Superior temporal gyrus (tissue), 1 donor: Measurements from ENCODE around the gene CRLF3.
A peak's percentile ranks its signal among the peaks of the same experiment; 100 is the strongest.
"Not testable (repeated sequence)": the region's sequence is repeated elsewhere in the genome, so short reads cannot be mapped to it uniquely, and the experiment has no call there.

ENCODE experiments used
- DNase-seq: peaks from one replicate; pipeline ENCODE4 v3.0.0-alpha.2; 2016; ENCODE audit errors: extremely low spot score

The CRLF3 gene, protein sequence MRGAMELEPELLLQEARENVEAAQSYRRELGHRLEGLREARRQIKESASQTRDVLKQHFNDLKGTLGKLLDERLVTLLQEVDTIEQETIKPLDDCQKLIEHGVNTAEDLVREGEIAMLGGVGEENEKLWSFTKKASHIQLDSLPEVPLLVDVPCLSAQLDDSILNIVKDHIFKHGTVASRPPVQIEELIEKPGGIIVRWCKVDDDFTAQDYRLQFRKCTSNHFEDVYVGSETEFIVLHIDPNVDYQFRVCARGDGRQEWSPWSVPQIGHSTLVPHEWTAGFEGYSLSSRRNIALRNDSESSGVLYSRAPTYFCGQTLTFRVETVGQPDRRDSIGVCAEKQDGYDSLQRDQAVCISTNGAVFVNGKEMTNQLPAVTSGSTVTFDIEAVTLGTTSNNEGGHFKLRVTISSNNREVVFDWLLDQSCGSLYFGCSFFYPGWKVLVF

DNA sequence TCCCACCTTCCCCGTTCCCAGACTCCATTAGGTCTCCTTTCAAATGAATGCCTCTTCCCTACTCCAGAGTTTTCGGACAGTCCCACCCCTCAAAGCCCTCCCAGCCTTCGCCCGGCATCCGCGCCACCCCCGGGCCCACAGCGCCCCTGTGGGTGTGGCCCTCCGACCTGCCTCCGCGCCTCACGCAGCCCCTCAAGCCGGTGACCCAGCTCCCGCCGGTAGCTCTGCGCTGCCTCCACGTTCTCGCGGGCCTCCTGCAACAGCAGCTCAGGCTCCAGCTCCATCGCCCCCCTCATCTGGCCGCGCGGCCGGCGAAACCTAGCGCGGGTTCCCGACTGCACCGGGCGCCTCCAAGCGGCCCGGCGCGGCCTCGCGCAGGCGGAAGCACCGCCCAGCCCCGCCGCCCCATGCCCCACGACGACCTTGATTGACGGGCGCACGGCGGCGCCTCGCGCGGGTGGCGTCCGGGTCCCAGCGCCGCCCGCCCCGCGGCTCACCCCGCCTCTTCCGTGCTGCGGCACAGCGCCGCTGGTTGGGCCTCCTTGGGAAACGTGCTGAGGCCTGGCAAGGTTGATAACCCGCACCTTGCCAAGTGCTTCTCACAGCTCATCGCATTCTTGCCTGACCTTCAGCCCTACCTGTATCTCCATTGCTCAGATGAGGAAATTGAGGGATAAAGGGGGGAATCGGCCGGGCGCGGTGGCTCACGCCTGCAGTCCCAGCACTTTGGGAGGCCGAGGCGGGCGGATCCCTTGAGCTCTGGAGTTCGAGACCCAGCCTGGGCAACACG is at the start of gene CRLF3:
TSS of gene CRLF3 (minus strand) at position 337 of the 790 bp plus-strand sequence. CDS start at position 296, 41 bp downstream.
- DNase-seq, result peak; percentile 86

DNA sequence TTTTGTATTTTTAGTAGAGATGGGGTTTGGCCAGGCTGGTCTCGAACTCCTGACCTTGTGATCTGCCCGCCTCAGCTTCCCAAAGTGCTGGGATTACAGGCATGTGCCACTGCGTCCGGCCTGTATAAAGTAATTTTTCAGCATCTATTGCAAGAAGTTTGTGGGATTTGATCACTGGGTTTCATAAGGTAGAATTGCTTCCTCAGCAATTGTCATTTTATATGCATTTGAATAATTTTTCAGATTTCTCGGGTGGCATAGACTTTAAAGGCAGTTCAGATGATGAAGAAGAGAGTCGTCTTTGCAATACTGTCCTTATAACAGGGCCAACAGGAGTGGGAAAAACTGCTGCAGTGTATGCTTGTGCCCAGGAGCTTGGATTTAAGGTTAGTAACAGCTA is 44.5 kb upstream of the CRLF3 start:
- no peak for DNase-seq

DNA sequence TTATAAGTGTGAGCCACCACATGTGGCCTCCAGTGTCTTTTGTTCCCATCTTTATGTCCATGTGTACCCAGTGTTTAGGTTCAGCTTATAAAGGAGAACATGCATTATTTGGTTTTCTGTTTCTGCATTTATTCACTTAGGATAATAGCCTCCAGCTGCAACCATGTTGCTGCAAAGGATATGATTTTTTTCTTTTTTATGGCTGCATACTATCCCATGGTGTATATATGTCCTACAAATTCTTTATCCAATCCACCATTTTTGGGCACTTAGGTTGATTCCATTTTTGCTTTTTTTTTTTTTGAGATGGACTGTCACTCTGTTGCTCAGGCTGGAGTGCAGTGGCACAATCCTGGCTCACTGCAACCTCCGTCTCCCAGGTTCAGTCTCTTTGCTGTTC is 40.1 kb upstream of the CRLF3 start:
- DNase-seq, result no peak

DNA sequence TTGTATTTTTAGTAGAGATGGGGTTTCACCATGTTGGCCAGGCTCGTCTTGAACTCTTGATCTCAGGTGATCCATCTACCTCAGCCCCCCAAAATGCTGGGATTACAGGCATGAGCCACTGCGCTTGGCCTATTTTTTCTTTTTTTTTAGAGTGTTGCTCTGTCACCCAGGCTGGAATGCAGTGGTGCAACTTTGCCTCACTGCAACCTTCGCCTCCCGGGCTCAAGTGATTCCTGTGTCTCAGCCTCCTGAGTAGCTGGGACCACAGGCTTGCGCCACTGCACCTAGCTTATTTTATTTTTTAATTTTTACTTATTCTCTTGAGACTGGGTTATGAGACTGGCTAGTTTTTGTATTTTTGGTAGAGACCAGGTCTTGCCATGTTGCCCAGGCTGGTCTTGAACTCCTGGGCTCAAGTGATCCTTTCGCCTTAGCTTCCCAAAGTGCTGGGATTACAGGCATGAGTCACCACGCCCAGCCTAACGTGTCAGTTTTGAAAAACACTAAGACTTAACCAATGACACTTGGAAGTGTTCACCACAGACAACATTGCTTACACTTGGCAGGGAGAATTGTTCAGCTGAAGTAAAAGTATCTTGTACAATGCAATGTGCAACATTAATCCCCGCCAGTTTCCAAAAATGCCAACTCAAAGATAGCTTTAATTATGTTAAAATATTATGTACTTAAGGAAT is 34.2 kb upstream of the CRLF3 start:
- DNase-seq, result no peak

DNA sequence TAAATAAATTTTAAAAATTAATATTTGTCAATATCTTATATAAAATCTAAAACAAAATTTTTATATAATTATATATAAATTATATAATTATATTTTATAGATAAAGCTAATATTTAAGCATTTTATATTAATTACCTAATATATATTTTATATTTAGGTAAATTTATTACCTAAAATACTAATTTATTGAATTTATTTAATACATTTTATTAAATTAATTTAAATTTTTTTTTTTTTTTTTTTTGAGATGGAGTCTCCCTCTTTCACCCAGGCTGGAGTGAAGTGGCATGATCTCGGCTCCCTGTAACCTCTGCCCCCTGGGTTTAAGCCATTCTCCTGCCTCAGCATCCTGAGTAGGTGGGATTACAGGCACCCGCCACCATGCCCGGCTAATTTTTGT is 29.7 kb upstream of the CRLF3 start:
- DNase-seq, result no peak

DNA sequence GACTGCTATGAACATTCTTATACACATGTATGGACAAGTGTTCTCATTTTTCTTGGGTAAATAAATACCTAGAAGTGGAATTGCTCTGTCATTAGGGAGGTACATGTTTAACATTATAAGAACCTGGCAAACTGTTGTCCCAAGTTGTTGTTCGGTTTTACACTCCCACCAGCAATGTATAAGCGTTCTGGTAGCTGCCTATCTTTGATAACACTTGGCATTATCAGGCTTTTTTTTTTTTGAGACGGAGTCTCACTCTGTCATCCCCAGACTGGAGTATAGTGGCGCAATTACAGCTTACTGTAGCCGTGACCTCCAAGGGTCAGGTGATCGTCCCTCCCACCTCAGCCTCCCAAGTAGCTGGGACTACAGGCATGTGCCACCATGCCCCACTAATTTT is 23.5 kb upstream of the CRLF3 start:
- DNase-seq, result no peak

DNA sequence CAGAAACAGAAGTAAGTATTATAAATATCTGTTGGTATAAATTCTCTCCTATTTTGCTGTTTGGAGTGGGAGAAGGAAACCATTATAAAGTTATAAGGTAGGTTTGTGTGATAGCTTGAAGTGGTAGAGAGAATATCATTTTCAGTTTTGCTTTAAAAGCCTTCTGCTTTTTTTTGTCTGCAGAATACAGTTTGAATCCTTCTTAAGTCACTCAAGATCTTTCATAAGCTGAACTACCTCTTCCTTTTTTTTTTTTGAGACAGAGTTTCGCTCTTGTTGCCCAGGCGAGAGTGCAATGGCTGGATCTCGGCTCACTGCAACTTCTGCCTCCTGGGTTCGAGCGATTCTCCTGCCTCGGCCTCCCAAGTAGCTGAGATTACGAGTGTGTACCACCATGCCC is 16.3 kb upstream of the CRLF3 start:
- no peak for DNase-seq

DNA sequence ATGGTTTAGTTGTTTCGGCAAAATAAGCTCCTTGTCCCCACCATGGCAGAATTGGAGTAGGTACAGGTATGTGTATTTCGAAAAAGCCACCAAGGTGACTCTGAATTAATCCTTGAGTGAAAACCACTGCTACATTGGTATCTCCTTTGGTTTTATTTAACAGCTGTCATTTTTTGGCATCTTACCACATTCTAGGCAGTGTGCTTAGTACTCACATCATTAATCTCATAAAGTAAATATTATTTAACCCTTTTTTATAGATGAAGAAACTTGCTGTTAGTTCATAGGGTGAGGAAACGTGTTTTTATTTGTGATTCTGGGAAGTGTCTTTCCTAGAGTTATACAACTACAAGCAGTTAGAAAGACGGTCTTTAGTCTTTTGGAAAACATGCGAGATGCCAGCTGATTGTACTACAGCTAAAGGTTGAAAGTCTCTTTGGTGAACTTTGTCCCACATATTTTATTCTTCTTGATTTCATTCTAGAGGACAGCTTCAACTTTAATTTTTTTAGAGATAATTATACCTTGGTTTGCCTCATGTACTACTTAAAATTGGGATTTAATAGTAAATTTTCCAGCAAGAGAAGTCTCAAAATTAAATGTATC is 13.8 kb upstream of the CRLF3 start:
- no peak for DNase-seq

DNA sequence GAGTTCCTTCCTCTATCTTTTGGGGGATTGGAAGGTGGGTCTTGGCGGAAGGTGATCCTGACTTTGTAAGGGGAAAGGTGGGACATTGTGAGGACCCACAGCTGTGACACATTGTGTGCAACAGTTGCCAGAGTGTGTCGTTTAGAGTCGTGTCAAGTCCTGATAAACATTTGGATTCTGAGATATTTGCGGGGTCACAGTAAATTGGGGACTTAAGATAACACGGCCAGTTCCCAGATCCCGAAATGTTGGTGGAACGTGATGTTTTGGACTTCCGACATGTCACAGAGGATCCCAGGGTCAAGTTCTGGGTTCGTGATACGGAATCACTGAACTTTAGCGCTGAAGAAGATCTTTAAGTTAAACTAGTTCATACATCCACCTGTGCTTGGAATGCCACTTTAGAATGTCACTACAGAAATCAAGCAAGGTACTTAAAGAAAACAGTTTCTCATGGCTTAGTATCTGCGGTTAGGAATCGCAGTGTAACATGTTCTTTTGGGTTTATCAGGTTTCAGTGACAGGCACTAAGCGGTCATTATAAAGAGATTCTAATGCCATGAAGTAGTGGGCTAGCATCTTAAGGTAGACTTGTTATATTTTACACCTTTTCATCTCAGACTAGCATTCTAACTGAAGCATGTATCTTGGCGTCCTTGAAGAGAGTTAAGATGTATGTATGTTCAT is 8.1 kb upstream of the CRLF3 start:
- DNase-seq, result no peak

DNA sequence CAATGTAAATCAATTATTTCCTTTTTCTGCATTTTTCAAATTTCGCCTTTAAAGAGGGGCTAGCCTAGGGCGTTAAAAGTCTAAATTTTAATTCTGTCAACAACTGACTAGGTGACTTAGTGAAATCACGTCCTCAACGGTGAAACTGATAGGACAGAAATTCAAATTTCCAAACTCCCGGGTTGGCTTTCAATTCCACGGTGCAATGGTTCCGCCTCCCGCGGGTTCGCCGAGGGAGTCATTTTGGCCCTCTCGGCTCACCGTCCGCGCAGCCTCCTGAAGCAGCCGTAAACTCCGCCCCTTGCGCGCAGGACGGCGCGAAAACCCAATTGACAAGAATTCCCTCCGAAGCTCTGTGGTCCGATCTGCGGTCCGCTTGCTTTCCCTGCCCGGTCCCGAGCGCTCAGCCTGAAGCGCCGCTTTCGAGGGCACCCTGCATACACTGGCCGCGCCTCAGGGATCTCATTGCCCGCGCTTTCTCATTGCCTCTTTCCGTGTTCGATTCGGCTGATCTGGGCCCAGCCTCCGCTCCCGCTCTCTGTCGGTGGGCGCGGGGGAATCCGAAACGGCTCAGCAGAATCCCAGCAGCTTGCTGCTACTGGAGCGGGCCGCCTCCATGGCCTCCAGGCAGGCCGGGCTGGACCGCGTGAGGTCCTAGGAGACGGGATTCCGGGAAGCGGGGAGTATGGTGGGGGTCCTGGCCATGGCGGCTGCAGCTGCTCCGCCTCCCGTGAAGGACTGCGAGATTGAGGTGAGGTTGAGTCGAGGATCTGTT is 7.4 kb upstream of the CRLF3 start, which contains the start of gene ATAD5:
TSS of gene ATAD5 (plus strand) at position 304 of the 775 bp plus-strand sequence. CDS start at position 686, 382 bp downstream.
- DNase-seq, result peak; percentile 96

DNA sequence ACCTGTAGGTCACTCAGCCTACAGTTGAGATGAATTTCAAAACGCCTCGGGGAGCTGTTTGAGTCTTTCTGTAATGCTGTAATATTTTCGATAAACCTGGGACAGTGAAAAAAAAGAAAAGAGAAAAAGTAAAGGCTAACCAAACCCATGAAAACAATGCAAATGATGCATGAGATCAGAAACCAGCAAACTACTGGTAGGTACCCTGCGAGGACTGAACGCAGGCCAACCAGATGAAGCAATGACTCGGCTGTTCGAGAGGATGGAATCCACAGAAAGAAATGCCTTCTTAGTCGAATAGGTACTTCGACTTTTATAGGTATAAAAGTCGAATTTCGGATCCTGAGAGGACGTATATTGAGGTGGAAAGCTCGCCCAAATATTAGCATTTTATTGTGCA is 6.8 kb upstream of the CRLF3 start:
- no peak for DNase-seq

DNA sequence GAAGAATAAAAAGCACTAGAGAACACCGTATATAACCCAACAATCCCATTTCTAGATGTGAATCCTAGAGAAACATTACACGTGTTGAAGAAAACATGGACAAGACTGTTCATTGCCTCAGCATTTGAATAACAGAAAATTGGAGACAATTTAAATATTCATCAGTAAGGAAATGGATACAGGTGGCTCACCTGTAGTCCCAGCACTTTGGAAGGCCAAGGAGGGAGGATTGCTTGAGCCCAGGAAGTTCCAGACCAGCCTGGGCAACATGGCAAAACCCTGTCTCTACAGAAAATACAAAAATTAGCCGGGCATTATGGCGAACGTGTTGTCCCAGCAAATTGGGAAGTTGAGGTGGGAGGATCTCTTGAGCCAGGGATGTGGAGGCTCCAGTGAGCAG is 4.5 kb upstream of the CRLF3 start:
- no peak for DNase-seq

DNA sequence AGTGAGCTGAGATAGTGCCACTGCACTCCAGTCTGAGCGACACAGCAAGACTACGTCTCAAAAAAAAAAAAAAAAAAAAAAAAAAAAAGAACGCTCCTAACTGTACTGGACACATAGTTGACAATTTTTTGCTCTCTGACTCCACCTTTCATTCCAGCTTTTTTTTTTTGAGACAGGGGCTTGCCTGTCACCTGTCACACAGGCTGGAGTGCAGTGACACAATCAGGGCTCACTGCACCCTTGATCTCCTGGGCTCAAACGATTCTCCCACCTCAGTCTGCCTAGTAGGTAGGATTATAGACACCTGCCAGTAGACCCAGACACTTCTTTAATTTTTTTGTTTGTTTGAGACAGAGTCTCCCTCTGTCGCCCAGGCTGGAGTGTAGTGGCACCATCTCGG is 2.6 kb upstream of the CRLF3 start:
- no peak for DNase-seq

DNA sequence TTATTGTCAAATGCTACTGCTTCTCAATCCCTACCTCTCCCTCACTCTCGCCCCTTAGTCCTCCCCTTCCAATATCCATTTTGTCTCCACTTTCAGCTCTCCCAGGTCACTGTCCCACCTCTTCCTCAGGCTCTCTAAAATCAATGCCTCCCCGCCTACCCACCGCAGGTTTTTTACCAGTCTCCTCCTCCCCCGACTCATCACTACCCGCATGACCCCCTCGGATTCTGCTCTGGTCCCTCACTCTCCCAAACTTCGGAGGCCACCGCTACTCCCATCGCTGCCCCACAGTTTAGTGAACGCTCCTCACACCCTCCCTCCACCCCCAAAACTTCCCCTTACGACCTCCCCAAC is 513 bp downstream of the CRLF3 start:
- no peak for DNase-seq

DNA sequence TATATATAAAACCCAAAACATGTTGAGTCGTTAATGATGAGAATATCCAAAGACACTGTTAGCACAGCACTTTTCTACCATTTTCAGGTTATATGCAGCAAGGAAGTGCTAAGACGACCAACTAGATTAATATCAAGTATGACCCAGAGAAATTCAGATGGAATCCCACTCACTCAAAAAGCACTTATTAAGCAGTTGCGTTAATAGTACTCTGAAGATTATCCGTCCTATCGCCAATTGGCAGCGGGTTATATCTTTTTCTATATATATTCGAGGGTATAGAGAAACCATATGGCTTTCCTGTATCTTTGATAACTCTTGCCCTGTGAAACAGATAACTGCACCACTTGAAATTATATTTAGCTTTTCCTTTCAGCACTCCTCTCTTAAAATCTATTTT is 1.1 kb downstream of the CRLF3 start:
- no peak for DNase-seq

DNA sequence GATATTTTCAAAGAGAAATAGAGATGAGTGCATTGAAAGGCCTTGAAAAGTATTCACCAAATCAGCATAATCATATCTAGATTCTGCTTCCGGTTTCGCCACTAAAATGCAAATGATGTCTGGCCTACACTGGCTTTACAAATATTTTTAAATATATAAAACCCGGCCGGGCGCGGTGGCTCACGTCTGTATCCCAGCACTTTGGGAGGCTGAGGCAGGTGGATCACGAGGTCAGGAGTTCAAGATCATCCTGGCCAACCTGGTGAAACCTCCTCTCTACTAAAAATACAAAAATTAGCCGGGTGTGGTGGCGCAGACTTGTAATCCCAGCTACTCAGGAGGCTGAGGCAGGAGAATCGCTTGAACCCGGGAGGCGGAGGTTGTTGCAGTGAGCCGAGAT is 1.6 kb downstream of the CRLF3 start:
- DNase-seq, result not testable (repeated sequence)

DNA sequence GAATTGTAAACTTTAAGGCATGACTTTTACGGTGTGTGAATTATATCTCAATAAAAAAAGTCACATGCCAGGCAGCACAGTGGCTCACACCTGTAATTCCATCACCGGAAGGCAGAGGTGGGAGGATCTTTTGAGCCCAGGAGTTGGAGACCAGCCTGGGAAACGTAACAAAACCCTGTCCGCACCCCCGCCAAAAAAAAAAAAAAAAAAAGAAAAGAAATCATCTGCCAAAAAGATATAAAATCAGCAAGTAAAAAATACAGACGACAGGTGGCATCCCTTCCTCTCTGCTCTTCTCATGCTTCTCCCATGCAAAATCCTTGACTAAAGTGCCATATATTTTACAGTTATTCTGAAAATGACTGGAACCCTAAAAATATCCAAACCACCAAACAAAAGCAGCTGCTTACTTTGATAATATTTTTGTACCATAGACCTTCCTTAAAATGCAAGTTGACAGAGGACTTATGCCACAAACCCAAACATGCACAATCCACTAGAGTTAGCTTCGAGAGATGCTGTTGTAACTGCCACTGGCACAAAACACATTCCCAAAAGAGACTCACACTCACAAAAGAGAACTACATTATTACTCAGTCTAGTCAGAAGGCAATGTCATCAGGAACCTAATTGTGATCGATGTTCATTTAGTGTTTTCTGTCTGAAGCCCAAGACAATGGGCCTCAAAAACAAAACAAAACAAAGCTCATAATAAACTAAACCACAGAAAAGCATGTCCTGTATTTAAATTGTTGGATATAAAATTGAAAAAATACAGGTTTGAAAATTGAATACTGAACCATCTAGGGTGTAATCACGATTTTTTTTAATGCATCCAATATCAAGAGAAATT is 2.4 kb downstream of the CRLF3 start:
- no peak for DNase-seq

DNA sequence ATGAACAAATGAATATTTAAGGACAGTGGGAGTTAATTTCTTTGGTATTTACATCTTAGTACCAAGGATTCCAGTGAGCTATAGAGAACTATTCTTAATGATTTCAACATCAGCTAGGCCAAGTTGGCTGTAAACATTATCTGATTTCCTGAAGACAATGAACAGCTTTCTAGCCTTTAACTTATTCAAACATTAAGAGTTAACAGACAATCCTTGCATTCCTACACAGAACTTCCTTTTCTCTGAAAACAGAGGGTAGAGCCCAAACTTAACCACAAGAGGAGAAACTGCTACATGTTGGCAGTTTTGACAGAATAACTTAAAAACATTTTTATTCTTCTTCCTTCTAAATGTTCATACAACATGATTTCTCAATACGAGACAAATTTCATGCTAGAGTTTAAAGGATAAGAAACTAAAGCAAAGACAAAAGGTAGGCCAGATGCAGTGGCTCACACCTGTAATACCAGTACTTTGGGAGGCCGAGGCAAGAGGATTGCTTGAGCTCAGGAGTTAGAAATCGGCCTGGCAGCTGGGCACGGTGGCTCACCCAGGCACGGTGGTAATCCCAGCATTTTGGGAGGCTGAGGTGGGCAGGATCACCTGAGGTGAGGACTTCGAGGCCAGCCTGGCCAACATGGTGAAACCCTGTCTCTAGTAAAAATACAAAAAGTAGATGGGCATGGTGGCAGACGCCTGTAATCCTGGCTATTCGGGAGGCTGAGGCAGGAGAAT is 4.4 kb downstream of the CRLF3 start:
- DNase-seq, result no peak

DNA sequence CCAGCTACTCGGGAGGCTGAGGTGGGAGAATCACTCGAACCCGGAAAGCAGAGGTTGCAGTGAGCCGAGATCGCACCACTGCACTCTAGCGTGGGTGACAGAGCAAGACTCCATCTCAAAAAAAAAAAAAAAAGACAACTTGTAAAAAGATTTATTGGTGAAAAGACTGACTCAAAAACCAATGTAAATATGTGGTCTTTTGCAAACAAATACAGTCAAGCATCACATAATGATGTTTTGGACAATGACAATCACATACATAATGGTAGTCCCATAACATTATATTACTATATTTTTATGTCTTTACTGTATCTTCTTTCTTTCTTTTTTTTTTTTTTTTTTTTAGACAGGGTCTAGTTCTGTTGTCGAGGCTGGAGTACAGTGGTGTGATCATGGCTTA is 8.3 kb downstream of the CRLF3 start:
- DNase-seq, result no peak
